ENCODE data around the gene FRYL.

Gene FRYL

DNA sequence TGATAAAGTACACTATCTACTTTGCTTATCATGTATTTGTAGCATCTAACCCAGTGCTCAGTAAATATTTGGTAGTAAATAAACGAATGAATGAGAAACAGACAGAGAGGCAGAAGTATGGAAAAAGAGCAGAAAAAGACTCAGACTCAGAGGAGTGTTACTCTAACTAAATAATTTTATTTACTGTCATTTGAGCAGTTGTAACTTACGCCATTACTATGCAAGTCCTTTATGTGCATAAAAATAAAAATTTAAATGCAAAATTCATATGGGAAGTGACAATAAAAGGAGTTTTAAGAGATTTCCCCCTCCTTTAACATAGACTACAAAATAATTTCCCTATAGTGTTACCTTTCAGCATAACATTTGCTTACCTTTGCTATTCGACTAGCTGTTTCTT, 240.5 kb downstream of the FRYL start:
- no peak overlapping the region for H3K4me3 ChIP-seq (ENCODE audit: low read length)
- DNase-seq (ENCODE audit: low read depth, low spot score): no peak

DNA sequence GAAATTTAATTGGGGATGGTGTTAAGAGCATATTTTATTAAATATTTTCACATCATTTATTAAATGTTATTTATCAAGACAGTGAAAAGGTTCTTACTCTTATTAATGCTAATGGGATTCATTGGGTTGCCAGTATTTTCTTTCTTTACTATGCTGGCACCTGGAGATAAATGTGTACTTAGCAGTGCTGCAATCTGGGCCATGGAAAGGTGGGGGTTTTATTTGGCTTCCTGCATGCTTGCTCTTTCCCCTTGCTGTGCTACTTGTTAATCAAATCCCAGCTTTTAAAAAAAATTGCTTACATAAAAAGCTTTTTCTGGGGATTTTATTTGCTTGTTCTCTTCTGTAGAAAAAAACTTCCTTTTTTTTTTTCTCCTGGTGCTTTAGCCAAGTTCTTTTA, 241.7 kb downstream of the FRYL start:
- no peak overlapping the region for H3K4me3 ChIP-seq (ENCODE audit: low read length)
- no peak for DNase-seq (ENCODE audit: low read depth, low spot score)

DNA sequence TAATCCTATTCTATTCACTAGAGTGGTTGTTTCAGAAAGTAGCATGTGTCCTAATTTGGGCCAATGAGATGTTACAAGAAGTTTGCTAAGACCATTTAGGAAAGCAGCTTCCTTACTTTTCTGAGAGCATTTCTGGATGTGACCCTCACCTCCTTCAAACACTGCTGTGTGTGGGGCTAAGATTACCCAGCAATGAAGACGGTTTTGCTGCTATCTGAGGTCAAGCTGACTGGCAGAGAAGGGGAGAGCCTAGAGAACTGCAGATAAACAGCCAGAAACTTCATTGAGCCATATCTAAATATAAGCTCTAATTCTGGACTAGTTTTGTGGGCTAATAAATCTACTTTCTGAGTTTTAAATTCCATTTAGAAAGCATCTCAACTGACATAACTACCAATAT, 253.7 kb downstream of the FRYL start:
- no peak overlapping the region for H3K4me3 ChIP-seq (ENCODE audit: low read length)
- DNase-seq (ENCODE audit: low read depth, low spot score): no peak

DNA sequence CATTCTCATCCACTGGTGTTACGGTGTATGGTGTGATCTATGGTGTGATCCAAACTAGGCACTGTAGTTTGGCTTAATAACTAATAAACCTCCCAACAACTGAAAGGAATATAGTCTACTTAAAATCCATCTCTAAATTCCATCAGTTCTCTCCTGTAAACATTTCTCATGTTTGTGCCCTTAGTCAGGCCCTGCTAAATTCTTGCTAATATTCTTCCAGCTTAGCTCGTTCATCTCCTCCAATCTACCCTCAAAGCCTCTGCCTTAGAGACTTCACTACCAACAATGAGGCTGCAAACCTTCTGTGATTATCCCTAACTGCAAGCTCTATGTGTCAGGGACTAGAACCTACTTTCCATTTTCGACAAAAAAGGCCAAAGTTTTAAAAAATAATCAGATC, 261.9 kb downstream of the FRYL start:
- DNase-seq (ENCODE audit: low read depth, low spot score): no peak

GRCh38 chr4:48509543-48509942, 270.5 kb downstream of the FRYL start:
- DNase-seq (ENCODE audit: low read depth, low spot score): no peak
- no peak overlapping the region for H3K4me3 ChIP-seq (ENCODE audit: low read length)

More for the DNA sequence above, 261.9 kb downstream of the FRYL start:
- no peak overlapping the region for H3K4me3 ChIP-seq (ENCODE audit: low read length)

GRCh38 chr4:48506716-48507115, 273.4 kb downstream of the FRYL start:
- H3K4me3 ChIP-seq (ENCODE audit: low read length): no peak overlapping the region
- DNase-seq (ENCODE audit: low read depth, low spot score): no peak

DNA sequence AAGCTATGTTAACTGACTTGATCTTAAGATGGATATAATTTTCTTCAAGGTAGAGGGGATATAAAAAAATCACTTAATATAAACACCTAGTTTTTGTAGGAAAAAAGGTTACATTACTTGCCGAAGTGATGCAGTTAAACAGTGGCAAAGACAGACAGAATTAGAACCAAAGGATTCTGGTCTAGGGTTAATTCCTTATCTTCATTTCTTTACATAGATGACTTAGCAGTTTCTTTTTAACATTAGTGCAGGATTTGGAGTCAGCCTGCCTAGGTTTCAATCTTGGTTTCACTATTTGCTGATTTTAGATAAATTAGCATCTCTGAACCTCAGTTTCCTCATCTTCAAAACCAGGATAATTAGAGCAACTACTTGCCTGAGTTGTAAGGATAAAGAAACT, 275.7 kb downstream of the FRYL start:
- H3K4me3 ChIP-seq (ENCODE audit: low read length): no peak overlapping the region
- no peak for DNase-seq (ENCODE audit: low read depth, low spot score)

- DNase-seq (ENCODE audit: low read depth, low spot score): no peak
- H3K4me3 ChIP-seq (ENCODE audit: low read length): no peak overlapping the region
Measured at GRCh38 chr4:48504026-48504330, 276.1 kb downstream of the FRYL start.

DNA sequence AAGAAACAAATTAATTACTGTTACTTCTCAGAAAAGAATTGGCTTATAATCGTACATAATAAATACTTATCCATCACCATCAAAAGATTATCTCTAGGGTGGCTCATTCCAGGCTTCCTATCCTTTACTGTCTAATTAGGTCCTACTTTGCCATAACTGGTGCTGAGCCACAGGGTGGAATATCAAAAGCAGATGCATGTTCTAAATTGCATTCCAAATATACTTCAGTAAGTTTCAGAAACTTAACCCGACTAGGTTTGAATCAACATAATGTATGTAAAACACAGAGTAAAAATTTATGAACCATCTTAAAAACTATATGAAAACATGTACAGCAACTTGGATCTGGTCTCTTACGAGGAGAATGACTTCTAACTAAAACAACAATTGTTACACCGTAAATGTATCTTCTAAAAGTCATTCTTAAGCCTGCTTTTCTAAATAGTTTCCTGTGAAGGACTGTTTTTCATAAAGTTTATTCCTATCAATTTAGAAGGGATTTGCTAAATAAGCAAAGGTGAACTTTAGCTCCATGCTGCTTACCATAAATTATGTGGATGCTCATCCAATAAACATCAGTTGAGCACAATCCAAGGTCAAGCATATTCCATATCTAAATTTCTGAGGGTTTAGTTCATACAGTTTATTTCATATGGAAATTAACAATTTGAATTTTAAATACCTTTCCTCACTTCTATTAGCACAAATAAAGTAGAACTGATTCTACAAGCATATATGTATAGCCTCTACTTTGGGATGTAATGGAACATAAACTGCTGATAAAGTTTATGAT, 276.6 kb downstream of the FRYL start:
- H3K4me3 ChIP-seq (ENCODE audit: low read length): no peak overlapping the region
- no peak for DNase-seq (ENCODE audit: low read depth, low spot score)

- no peak overlapping the region for H3K4me3 ChIP-seq (ENCODE audit: low read length)
- DNase-seq (ENCODE audit: low read depth, low spot score): no peak
Measured at GRCh38 chr4:48499551-48500066, 280.5 kb downstream of the FRYL start.

DNA sequence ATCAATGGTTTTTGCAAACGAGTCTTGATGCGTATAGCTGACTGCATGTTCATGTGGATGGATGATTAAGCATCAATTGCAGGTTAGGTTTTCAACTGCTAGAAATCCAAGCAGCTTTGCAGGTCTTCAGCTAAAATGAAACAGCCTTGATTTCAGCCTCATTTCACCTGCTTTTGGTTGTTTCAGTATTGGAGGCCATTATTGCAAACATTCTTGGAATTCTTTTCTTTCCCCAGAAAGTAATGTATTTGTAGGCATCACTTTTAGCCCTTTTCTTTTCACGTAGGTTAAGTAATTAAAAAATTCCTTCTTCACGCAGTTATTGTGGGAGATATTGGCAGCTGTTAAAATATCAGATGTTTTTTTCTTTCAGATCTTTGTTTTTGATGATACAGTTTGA, 281.2 kb downstream of the FRYL start:
- no peak for DNase-seq (ENCODE audit: low read depth, low spot score)

DNA sequence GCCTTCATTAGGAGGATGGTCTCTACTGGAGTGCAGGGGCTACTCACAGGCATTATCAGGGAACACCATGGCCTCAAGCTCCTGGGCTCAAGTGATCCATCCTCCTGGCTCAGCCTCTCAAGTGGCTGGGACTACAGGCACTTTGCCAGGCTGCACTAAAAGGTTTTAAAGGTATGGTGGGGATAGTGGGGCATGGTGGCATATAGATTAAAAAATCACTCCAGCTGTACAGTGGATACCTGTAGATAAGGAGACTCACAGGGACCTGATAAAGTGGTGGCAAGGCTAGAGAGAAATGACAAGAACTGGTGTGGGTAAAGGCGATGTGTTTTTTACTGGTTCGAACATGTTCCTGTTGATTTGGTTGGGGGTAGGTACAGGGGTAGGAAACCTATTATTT, 284.1 kb downstream of the FRYL start:
- no peak for DNase-seq (ENCODE audit: low read depth, low spot score)
- no peak overlapping the region for H3K4me3 ChIP-seq (ENCODE audit: low read length)

More for the DNA sequence above, 281.2 kb downstream of the FRYL start:
- H3K4me3 ChIP-seq (ENCODE audit: low read length): no peak overlapping the region

DNA sequence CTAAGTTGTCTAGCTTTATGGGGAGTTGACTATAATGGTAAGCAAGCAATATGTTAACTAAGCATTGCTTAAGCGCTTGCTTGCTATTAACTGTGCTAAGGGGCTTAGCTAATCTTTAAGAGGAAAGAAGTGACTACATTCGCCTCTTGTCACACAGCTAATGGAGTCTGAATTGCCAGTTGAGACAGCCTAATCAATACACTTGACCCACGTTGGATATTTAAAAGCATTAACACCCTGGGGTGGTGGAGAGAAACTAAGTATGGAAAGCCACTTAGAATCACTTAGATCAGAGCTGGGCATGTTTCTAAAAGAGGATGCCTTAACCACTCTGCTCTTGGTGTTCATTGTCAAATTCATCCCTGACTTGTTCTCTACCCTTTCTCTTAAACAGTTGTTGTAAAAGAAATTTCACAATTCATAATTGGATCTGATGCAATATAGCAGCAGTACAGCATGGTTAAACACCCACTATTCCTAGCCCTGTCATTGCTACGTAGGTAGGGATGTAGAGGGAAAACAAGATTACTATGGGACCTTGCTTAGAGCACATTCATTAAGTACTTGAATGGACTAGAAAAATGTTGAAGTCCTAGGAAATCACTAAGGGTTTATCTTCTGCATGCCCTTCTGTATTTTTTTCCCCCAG, 286.5 kb downstream of the FRYL start:
- H3K4me3 ChIP-seq (ENCODE audit: low read length): no peak overlapping the region
- no peak for DNase-seq (ENCODE audit: low read depth, low spot score)

GRCh38 chr4:48491514-48492176, 288.4 kb downstream of the FRYL start:
- DNase-seq (ENCODE audit: low read depth, low spot score): no peak
- no peak overlapping the region for H3K4me3 ChIP-seq (ENCODE audit: low read length)

GRCh38 chr4:48490680-48491513, 289.2 kb downstream of the FRYL start:
- no peak for DNase-seq (ENCODE audit: low read depth, low spot score)
- H3K4me3 ChIP-seq (ENCODE audit: low read length): no peak overlapping the region

GRCh38 chr4:48490012-48490679, 289.9 kb downstream of the FRYL start, which contains the start of gene ZAR1:
Gene ZAR1, plus strand, starts transcription at chr4:48490252. Its CDS starts 40 bp downstream, at chr4:48490292.
- DNase-seq (ENCODE audit: low read depth, low spot score): no peak
- no peak within 1 kb of the TSS for H3K4me3 ChIP-seq (ENCODE audit: low read length)

DNA sequence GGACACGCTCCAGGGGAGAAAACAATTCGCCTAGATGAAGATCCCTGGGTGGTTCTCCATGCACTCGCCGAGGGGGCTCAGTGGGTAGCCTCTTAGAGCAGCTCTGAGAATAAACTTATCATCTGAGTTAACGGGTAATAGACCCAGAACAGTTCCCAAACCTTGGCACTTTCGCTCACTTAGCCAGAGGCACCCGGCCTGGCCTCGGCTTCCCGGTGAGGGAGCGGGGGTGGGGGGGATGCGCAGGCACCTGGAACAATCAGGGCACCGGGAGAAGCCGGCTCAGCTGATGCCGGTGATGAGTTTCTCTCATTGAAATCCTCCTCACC, 290.4 kb downstream of the FRYL start:
- H3K4me3 ChIP-seq (ENCODE audit: low read length): no peak overlapping the region
- no peak for DNase-seq (ENCODE audit: low read depth, low spot score)

DNA sequence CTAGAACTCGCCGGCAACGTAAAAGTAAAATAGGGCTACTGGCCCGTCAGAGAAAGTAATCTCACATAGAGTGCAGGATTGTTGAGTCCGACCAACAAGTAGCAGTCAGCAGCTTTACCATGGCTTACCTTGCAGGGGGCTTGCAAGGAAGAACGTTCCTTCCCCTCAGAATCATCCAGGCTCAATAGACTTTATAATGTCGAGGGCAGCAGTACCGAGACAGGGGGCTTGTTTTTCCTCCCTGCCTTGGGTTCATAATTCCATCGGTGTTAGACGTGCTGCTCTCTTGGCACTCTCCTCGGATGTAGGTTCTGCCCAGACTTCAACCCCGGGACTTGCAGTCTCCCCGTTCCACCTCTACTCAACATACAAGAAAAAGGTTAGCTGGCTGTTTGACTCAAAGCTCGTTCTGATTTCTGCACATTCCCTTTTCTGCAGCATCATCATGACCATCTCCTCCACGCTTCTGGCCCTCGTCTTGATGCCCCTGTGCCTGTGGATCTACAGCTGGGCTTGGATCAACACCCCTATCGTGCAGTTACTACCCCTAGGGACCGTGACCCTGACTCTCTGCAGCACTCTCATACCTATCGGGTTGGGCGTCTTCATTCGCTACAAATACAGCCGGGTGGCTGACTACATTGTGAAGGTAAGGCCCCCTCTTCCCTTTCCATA, 295.4 kb downstream of the FRYL start:
- DNase-seq (ENCODE audit: low read depth, low spot score): no peak
- H3K4me3 ChIP-seq (ENCODE audit: low read length): no peak overlapping the region
